OCI-LY1 (cell line): ENCODE results near the gene NAV2.

ENCODE experiments used
- H2AFZ ChIP-seq: fragments of 200-600 bp; sonication (generic), shearing (Covaris generic); 2 replicates; pipeline ENCODE4 v1.6.0; 2014; ENCODE audit warnings: antibody characterized with exemption, mild to moderate bottlenecking, low read length
- H3F3A ChIP-seq: fragments of 200-600 bp; sonication (generic), shearing (Covaris generic); 2 replicates; pipeline ENCODE4 v1.6.0; 2014; ENCODE audit warnings: mild to moderate bottlenecking, antibody characterized with exemption, low read length, moderate library complexity; ENCODE audit not compliant: insufficient read depth
- H3K27ac ChIP-seq: fragments of 200-600 bp; sonication (generic); 2 replicates; pipeline ENCODE4 v1.5.1; 2014; ENCODE audit warnings: low read length, mixed run types, mild to moderate bottlenecking, low read depth; ENCODE audit not compliant: poor library complexity, severe bottlenecking
- H3K27me3 ChIP-seq: fragments of 200-600 bp; sonication (generic); 2 replicates; pipeline ENCODE4 v1.6.0; 2014; ENCODE audit warnings: antibody characterized with exemption, mild to moderate bottlenecking, low read length, moderate library complexity; ENCODE audit not compliant: insufficient read depth
- H3K36me3 ChIP-seq: fragments of 200-600 bp; sonication (generic); 2 replicates; pipeline ENCODE4 v1.6.1; 2014; ENCODE audit warnings: mild to moderate bottlenecking, antibody characterized with exemption, low read length, moderate library complexity, mixed read lengths; ENCODE audit not compliant: insufficient read depth
- H3K4me1 ChIP-seq: fragments of 200-600 bp; sonication (generic); 2 replicates; pipeline ENCODE4 v1.5.1; 2014; ENCODE audit warnings: mild to moderate bottlenecking, low read length, moderate library complexity; ENCODE audit not compliant: insufficient read depth, severe bottlenecking
- H3K4me2 ChIP-seq: fragments of 200-600 bp; sonication (generic), shearing (Covaris generic); 2 replicates; pipeline ENCODE4 v1.6.1; 2014; ENCODE audit warnings: low read length
- H3K4me3 ChIP-seq: fragments of 200-600 bp; sonication (generic); 2 replicates; pipeline ENCODE4 v1.5.1; 2014; ENCODE audit warnings: low read length, low read depth, mild to moderate bottlenecking, mixed read lengths; ENCODE audit not compliant: poor library complexity, severe bottlenecking
- H3K79me2 ChIP-seq: fragments of 200-600 bp; shearing (Covaris generic); 2 replicates; pipeline ENCODE4 v1.6.1; 2016; ENCODE audit warnings: mixed run types, low read length, mixed read lengths; ENCODE audit not compliant: insufficient read depth
- H3K9ac ChIP-seq: fragments of 200-600 bp; sonication (generic), shearing (Covaris generic); 2 replicates; pipeline ENCODE4 v1.6.1; 2014; ENCODE audit warnings: mild to moderate bottlenecking, low read length, mixed read lengths
- H3K9me2 ChIP-seq: fragments of 200-600 bp; sonication (generic), shearing (Covaris generic); 2 replicates; pipeline ENCODE4 v1.6.1; 2014; ENCODE audit warnings: low read depth, mild to moderate bottlenecking, low read length, mixed read lengths
- H3K9me3 ChIP-seq: fragments of 200-600 bp; shearing (Covaris generic); 2 replicates; pipeline ENCODE4 v1.6.1; 2014; ENCODE audit warnings: low read length, mixed read lengths
- H4K20me1 ChIP-seq: fragments of 200-600 bp; sonication (generic), shearing (Covaris generic); 2 replicates; pipeline ENCODE4 v1.6.0; 2016; ENCODE audit warnings: mild to moderate bottlenecking, low read length; ENCODE audit not compliant: insufficient read depth
- EZH2 ChIP-seq: fragments of 200-600 bp; sonication (generic), shearing (Covaris generic); IDR thresholded peaks from 2 replicates; pipeline ENCODE4 v1.8.0; 2017; ENCODE audit warnings: borderline replicate concordance, mixed run types, mild to moderate bottlenecking, antibody characterized with exemption, low read length, moderate library complexity, mixed read lengths
- TF ChIP-seq, protein P1 (sequence below): fragments of 200-600 bp; sonication (generic), shearing (Covaris generic); IDR thresholded peaks from 2 replicates; pipeline ENCODE4 v1.5.1; 2017; ENCODE audit warnings: mild to moderate bottlenecking, antibody characterized with exemption, low read length, moderate library complexity, mixed read lengths

The NAV2 gene

DNA sequence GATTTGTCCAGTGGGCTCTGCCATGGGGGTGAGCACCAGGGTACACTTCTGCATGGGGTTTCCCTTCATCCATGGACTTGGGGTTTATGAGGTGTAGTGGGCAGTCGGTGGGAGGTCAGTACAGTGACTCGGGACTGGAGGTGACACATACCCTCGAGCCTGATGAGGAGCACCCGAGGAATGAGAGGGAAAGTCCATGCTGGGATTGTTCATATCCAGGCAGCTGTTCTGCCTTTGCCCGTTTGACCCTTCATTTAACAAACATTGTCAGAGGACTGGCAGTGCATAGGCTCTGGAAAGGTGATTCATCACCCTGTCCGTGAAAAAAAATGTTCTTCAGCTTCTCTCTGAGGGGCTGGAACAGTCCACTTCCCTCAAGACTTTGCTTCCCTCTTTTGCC is 2.7 kb downstream of the NAV2 start:
- Histone ChIP-seq H3K9ac (no peak overlapping the region), H3K27me3 (no peaks in the 10 kb centered on the region; the same call in 1 of the 2 replicates), H3K4me2 (no peak overlapping the region), H3K79me2 (no peaks in the 10 kb centered on the region), H3K36me3 (no peaks in the 10 kb centered on the region), H2AFZ (no peak overlapping the region), H4K20me1 (no peaks in the 10 kb centered on the region), H3K9me3 (no peaks in the 10 kb centered on the region), H3K27ac (no peak overlapping the region), H3K4me3 (no peak overlapping the region), H3K4me1 (no peaks in the 10 kb centered on the region), H3K9me2 (no peaks in the 10 kb centered on the region), H3F3A (no peaks in the 10 kb centered on the region)
- TF ChIP-seq EZH2: no peak
- TF ChIP-seq, protein P1, sequence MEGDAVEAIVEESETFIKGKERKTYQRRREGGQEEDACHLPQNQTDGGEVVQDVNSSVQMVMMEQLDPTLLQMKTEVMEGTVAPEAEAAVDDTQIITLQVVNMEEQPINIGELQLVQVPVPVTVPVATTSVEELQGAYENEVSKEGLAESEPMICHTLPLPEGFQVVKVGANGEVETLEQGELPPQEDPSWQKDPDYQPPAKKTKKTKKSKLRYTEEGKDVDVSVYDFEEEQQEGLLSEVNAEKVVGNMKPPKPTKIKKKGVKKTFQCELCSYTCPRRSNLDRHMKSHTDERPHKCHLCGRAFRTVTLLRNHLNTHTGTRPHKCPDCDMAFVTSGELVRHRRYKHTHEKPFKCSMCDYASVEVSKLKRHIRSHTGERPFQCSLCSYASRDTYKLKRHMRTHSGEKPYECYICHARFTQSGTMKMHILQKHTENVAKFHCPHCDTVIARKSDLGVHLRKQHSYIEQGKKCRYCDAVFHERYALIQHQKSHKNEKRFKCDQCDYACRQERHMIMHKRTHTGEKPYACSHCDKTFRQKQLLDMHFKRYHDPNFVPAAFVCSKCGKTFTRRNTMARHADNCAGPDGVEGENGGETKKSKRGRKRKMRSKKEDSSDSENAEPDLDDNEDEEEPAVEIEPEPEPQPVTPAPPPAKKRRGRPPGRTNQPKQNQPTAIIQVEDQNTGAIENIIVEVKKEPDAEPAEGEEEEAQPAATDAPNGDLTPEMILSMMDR: no peak

DNA sequence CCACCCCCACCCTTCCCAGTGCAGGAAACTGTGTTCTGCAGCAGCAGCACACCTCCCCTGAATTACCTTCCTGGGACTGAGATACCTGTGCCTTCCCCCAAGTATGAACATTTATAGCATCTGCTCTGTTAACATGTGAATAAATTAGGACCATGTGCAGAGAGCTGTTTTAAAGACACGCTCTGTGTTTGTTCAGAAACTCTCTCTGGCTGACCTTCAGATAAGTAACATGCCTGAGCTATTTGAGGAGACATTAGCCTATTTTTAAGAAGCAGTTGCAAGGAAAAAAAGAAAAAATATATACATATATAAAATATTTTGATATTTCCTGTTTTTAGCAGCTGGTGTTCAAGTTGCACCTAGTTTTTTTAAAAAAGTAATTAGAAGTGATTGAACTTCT is 5.4 kb downstream of the NAV2 start:
- H3K4me1 ChIP-seq: no peaks in the 10 kb centered on the region
- TF ChIP-seq EZH2: no peak
- TF ChIP-seq, protein P1: no peak
- no peak overlapping the region for H3K9ac ChIP-seq
- no peaks in the 10 kb centered on the region for H3K27me3 ChIP-seq
- no peak overlapping the region for H3K4me3 ChIP-seq
- no peak overlapping the region for H2AFZ ChIP-seq
- no peak overlapping the region for H3K27ac ChIP-seq
- H3K4me2 ChIP-seq: no peak overlapping the region
- no peaks in the 10 kb centered on the region for H4K20me1 ChIP-seq
- H3K9me2 ChIP-seq: no peaks in the 10 kb centered on the region
- no peaks in the 10 kb centered on the region for H3F3A ChIP-seq
- no peaks in the 10 kb centered on the region for H3K79me2 ChIP-seq
- no peaks in the 10 kb centered on the region for H3K9me3 ChIP-seq
- no peaks in the 10 kb centered on the region for H3K36me3 ChIP-seq

GRCh38 chr11:19718951-19719350 is 6.3 kb downstream of the NAV2 start:
- Histone ChIP-seq H3K36me3 (no peaks in the 10 kb centered on the region), H2AFZ (no peak overlapping the region), H3K9ac (no peak overlapping the region), H3K9me2 (no peaks in the 10 kb centered on the region), H3F3A (no peaks in the 10 kb centered on the region), H3K4me1 (no peaks in the 10 kb centered on the region), H4K20me1 (no peaks in the 10 kb centered on the region), H3K79me2 (no peaks in the 10 kb centered on the region), H3K27me3 (no peaks in the 10 kb centered on the region), H3K4me3 (no peak overlapping the region), H3K9me3 (no peaks in the 10 kb centered on the region), H3K4me2 (no peak overlapping the region), H3K27ac (no peak overlapping the region)
- TF ChIP-seq, protein P1: no peak
- TF ChIP-seq EZH2: no peak
